Activated T-cell treated with anti-CD3 and anti-CD28 coated beads, Interleukin-2, amount 50 U/mL, for 1 hour (primary cell): Measurements from ENCODE around the gene ENOX2.

ENCODE experiments used
- DNase-seq: peaks from one replicate; pipeline ENCODE4 v3.0.0-alpha.2; 2020

ENOX2 gene

GRCh38 chrX:130607431-130607830 is 295.6 kb downstream of the ENOX2 start:
- no peak for DNase-seq

- DNase-seq: no peak
Observed at GRCh38 chrX:130606425-130606824, 296.6 kb downstream of the ENOX2 start.

- DNase-seq: no peak
Observed at GRCh38 chrX:130604882-130605281, 298.1 kb downstream of the ENOX2 start.

- no peak for DNase-seq
Observed at GRCh38 chrX:130594453-130594916, 308.5 kb downstream of the ENOX2 start.

GRCh38 chrX:130593911-130594310 is 309.1 kb downstream of the ENOX2 start:
- DNase-seq: no peak

GRCh38 chrX:130592204-130592603 is 310.8 kb downstream of the ENOX2 start:
- DNase-seq: no peak

GRCh38 chrX:130578906-130579305 is 324.1 kb downstream of the ENOX2 start:
- DNase-seq: no peak

GRCh38 chrX:130577431-130577830 is 325.6 kb downstream of the ENOX2 start:
- no peak for DNase-seq

GRCh38 chrX:130575831-130576389 is 327.1 kb downstream of the ENOX2 start:
- DNase-seq: no peak
